ENCODE measurements around the gene MTRF1.
"Not testable (repeated sequence)": the region's sequence is repeated elsewhere in the genome, so short reads cannot be mapped to it uniquely, and the experiment has no call there.

MTRF1 gene

GRCh38 chr13:41279156-41279555 lies 15.8 kb upstream of the MTRF1 start:
- not testable (repeated sequence) for DNase-seq (ENCODE audit: low read depth)

GRCh38 chr13:41276824-41277223 lies 13.4 kb upstream of the MTRF1 start:
- DNase-seq (ENCODE audit: low read depth): no peak

GRCh38 chr13:41274881-41275280 lies 11.5 kb upstream of the MTRF1 start:
- DNase-seq (ENCODE audit: low read depth): peak; percentile 39

- no peak for DNase-seq (ENCODE audit: low read depth)
Observed at GRCh38 chr13:41273831-41274441, 10.6 kb upstream of the MTRF1 start.

- no peak for DNase-seq (ENCODE audit: low read depth)
Observed at GRCh38 chr13:41271456-41272285, 8.3 kb upstream of the MTRF1 start.

- peak; percentile 16 for DNase-seq (ENCODE audit: low read depth)
Observed at GRCh38 chr13:41268764-41269163, 5.4 kb upstream of the MTRF1 start.

GRCh38 chr13:41267106-41267505 lies 3.7 kb upstream of the MTRF1 start:
- DNase-seq (ENCODE audit: low read depth): peak; percentile 28

GRCh38 chr13:41259875-41260501 lies 3.4 kb downstream of the MTRF1 start:
- no peak for DNase-seq (ENCODE audit: low read depth)

GRCh38 chr13:41257535-41257934 lies 5.8 kb downstream of the MTRF1 start:
- no peak for DNase-seq (ENCODE audit: low read depth)

- no peak for DNase-seq (ENCODE audit: low read depth)
Observed at GRCh38 chr13:41254902-41255301, 8.5 kb downstream of the MTRF1 start.

GRCh38 chr13:41250993-41251392 lies 12.4 kb downstream of the MTRF1 start:
- DNase-seq (ENCODE audit: low read depth): no peak

GRCh38 chr13:41246969-41247680 lies 16.3 kb downstream of the MTRF1 start:
- no peak for DNase-seq (ENCODE audit: low read depth)

GRCh38 chr13:41244556-41244955 lies 18.8 kb downstream of the MTRF1 start:
- peak; percentile 9 for DNase-seq (ENCODE audit: low read depth)

GRCh38 chr13:41241626-41242025 lies 21.8 kb downstream of the MTRF1 start:
- DNase-seq (ENCODE audit: low read depth): no peak

GRCh38 chr13:41236369-41236768 lies 27.0 kb downstream of the MTRF1 start:
- no peak for DNase-seq (ENCODE audit: low read depth)

GRCh38 chr13:41232578-41233480 lies 30.5 kb downstream of the MTRF1 start:
- DNase-seq (ENCODE audit: low read depth): no peak

- DNase-seq (ENCODE audit: low read depth): peak; percentile 36
Observed at GRCh38 chr13:41231786-41232185, 31.6 kb downstream of the MTRF1 start.

- no peak for DNase-seq (ENCODE audit: low read depth)
Observed at GRCh38 chr13:41231025-41231677, 32.2 kb downstream of the MTRF1 start.

GRCh38 chr13:41229356-41229755 lies 34.0 kb downstream of the MTRF1 start:
- DNase-seq (ENCODE audit: low read depth): no peak

GRCh38 chr13:41224113-41225110 lies 39.0 kb downstream of the MTRF1 start:
- DNase-seq (ENCODE audit: low read depth): peak; percentile 90
